GM12878 (cell line): ENCODE measurements around the gene NHLRC4.

Experiments used
- CHD4 ChIP-seq: fragments of 200-600 bp; sonication (generic); IDR thresholded peaks from 2 replicates; pipeline ENCODE4 v1.6.1; 2016; ENCODE audit warnings: mild to moderate bottlenecking
- CTCF ChIP-seq, 3 experiments: IDR thresholded peaks in 2 of 3; conservative IDR thresholded peaks in 1 of 3; 2 replicates each; pipeline ENCODE4 v1.5.1; 2011; ENCODE audit warnings: low read depth in 3 of 3, low read length in 3 of 3, mild to moderate bottlenecking in 3 of 3, control low read depth in 2 of 3, moderate library complexity in 2 of 3, inconsistent platforms in 1 of 3, mixed read lengths in 1 of 3; ENCODE audit not compliant: control insufficient read depth in 2 of 3, insufficient read depth in 1 of 3; ENCODE audit errors: extremely low read depth in 1 of 3
- IRF3 ChIP-seq: fragments of 450-650 bp; IDR thresholded peaks from 2 replicates; pipeline ENCODE4 v1.6.1; 2014; ENCODE audit warnings: mild to moderate bottlenecking
- PBX3 ChIP-seq: IDR thresholded peaks from 2 replicates; pipeline ENCODE4 v1.6.1; 2011; ENCODE audit warnings: mild to moderate bottlenecking, low read depth, low read length, moderate library complexity; ENCODE audit not compliant: insufficient replicate concordance
- POLR2A ChIP-seq: IDR thresholded peaks from 2 replicates; pipeline ENCODE4 v1.6.1; 2011; ENCODE audit warnings: low read depth, mild to moderate bottlenecking, low read length
- YY1 ChIP-seq: IDR thresholded peaks from 2 replicates; pipeline ENCODE4 v1.6.1; 2011; ENCODE audit warnings: low read depth, mild to moderate bottlenecking, low read length

- TF ChIP-seq YY1 (0 out of 2 replicates have a peak, but pooled peaks have one; percentile 45), POLR2A (0 out of 2 replicates have a peak, but pooled peaks have one; percentile 28), CHD4 (no peak), IRF3 (no peak), CTCF (IDR thresholded peaks at IDR 0.05 in 2 of 3, conservative IDR thresholded peaks at IDR 0.05 in 1 of 3; ENCODE audit: control insufficient read depth in 2 of 3, extremely low read depth in 1 of 3, insufficient read depth in 1 of 3, low read depth in 3 of 3, low read length in 3 of 3) (peak; percentile 68 to 95 (median 88)), PBX3 (no peak)
These were observed 12.1 kb downstream of the NHLRC4 start for GRCh38 chr16:578870-579405.
